Upper lobe of left lung (tissue), 4 donors: Measurements from ENCODE around the gene C12orf75.

Experiments used
- POLR2A ChIP-seq, 4 donors: fragments of 450-650 bp; IDR thresholded peaks; one replicate each; pipeline ENCODE4 v1.5.1; 2016 to 2017; ENCODE audit warnings: antibody characterized with exemption in 4 of 4, mild to moderate bottlenecking in 2 of 4
- TF ChIP-seq, protein P1 (sequence below), 6 experiments: fragments of 450-650 bp in 4 of 6; fragments of 200-600 bp in 2 of 6; sonication (generic) in 2 of 6; IDR thresholded peaks; one replicate each; pipeline ENCODE4 v1.5.1; 2016 to 2019; ENCODE audit warnings: antibody characterized with exemption in 6 of 6

DNA sequence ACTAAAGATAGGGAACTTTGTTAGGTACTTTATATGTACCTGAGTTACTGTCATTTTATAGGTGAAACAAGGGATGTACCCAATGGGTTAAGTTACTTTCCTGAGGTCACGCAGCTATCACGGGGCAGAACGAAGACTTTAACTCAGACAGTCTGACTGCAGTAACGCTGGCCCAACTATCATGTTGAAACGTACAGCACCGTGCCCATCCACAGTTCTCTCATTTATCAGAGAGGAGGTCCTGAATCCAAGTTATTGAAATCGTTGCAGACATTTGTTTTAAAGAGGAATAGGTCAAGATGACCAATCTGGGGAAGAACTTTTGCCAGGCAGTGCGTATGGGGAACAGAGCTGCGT, 587 bp upstream of the C12orf75 start:
- TF ChIP-seq, protein P1, sequence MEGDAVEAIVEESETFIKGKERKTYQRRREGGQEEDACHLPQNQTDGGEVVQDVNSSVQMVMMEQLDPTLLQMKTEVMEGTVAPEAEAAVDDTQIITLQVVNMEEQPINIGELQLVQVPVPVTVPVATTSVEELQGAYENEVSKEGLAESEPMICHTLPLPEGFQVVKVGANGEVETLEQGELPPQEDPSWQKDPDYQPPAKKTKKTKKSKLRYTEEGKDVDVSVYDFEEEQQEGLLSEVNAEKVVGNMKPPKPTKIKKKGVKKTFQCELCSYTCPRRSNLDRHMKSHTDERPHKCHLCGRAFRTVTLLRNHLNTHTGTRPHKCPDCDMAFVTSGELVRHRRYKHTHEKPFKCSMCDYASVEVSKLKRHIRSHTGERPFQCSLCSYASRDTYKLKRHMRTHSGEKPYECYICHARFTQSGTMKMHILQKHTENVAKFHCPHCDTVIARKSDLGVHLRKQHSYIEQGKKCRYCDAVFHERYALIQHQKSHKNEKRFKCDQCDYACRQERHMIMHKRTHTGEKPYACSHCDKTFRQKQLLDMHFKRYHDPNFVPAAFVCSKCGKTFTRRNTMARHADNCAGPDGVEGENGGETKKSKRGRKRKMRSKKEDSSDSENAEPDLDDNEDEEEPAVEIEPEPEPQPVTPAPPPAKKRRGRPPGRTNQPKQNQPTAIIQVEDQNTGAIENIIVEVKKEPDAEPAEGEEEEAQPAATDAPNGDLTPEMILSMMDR (IDR thresholded peaks at IDR 0.05): no peak
- no peak for TF ChIP-seq POLR2A (IDR thresholded peaks at IDR 0.05)
